Prostate gland (tissue), 2 donors: ENCODE results near the gene ISX.

Experiments
- CTCF ChIP-seq, 4 experiments: fragments of 200-600 bp in 2 of 4; fragments of 450-650 bp in 2 of 4; sonication (generic) in 2 of 4; IDR thresholded peaks; 1 replicate in 3 of 4; 2 replicates in 1 of 4; pipeline ENCODE4 v1.5.1; 2016 to 2019; ENCODE audit warnings: antibody characterized with exemption in 4 of 4, mild to moderate bottlenecking in 2 of 4, moderate library complexity in 2 of 4
- POLR2A ChIP-seq: fragments of 450-650 bp; IDR thresholded peaks from one replicate; pipeline ENCODE4 v1.6.1; 2016; ENCODE audit warnings: antibody characterized with exemption, mild to moderate bottlenecking
- POLR2AphosphoS5 ChIP-seq: sonication (generic); formaldehyde crosslinking; IDR thresholded peaks from one replicate; pipeline ENCODE4 v1.6.1; 2017; ENCODE audit warnings: antibody characterized with exemption

GRCh38 chr22:35085621-35086020, 19.7 kb downstream of the ISX start:
- TF ChIP-seq CTCF (IDR thresholded peaks at IDR 0.05) (no peak), POLR2A (no peak), POLR2AphosphoS5 (peak; percentile 79)
